ENCODE data around the gene MPRIP.

MPRIP gene

GRCh38 chr17:17036524-17036998, 5.7 kb upstream of the MPRIP start:
- Histone ChIP-seq H3K9ac (ENCODE audit: low read depth in 1 of 2, low read length in 2 of 2) (no peak overlapping the region), H3K27ac (ENCODE audit: low read depth in 2 of 2, low read length in 2 of 2) (no peak overlapping the region), H3K27me3 (ENCODE audit: control insufficient read depth in 2 of 2, insufficient read depth in 2 of 2, low read length in 2 of 2) (no peaks in the 10 kb centered on the region), H3K9me3 (ENCODE audit: control insufficient read depth in 2 of 2, low read length in 2 of 2) (no peaks in the 10 kb centered on the region), H3K4me1 (ENCODE audit: control insufficient read depth in 2 of 2, insufficient read depth in 2 of 2, low read length in 2 of 2) (peaks cover 13 to 17% of the 10 kb centered on the region in 2 donors), H3K4me3 (ENCODE audit: low read length in 2 of 2) (no peak overlapping the region), H3K36me3 (ENCODE audit: control insufficient read depth in 2 of 2, insufficient read depth in 2 of 2, low read length in 2 of 2) (no peaks in the 10 kb centered on the region)

GRCh38 chr17:17039911-17040310, 2.3 kb upstream of the MPRIP start:
- Histone ChIP-seq H3K27me3 (ENCODE audit: control insufficient read depth in 2 of 2, insufficient read depth in 2 of 2, low read length in 2 of 2) (no peaks in the 10 kb centered on the region), H3K4me1 (ENCODE audit: control insufficient read depth in 2 of 2, insufficient read depth in 2 of 2, low read length in 2 of 2) (peaks cover 24 to 29% of the 10 kb centered on the region in 2 donors), H3K9me3 (ENCODE audit: control insufficient read depth in 2 of 2, low read length in 2 of 2) (no peaks in the 10 kb centered on the region), H3K9ac (ENCODE audit: low read depth in 1 of 2, low read length in 2 of 2) (no peak overlapping the region), H3K36me3 (ENCODE audit: control insufficient read depth in 2 of 2, insufficient read depth in 2 of 2, low read length in 2 of 2) (no peaks in the 10 kb centered on the region), H3K27ac (ENCODE audit: low read depth in 2 of 2, low read length in 2 of 2) (no peak overlapping the region), H3K4me3 (ENCODE audit: low read length in 2 of 2) (no peak overlapping the region)

DNA sequence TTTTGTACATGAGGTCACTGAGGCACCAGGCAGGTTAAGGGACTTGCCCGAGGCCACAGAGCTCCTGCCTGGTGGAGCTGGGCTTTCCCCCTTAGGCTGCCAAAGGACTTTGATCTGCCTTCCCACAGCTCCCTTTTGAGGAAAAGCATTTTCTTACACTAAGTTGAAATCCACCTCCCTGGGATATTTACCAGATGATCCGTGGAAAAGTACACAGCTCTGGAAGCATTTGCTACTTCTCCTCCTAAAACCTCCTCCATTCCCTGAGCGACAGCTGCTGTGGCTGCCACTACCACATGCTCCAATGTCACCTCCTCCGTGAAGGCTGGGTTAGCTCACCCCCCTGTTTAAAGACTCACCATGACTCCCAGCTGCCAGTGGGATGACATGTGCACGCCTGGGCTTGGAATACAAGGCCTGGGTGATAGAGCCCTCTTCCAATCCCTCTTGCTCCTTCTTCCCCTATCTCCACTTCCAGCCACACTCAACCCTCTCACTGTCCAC, 1.2 kb upstream of the MPRIP start:
- no peaks in the 10 kb centered on the region for H3K9me3 ChIP-seq (ENCODE audit: control insufficient read depth in 2 of 2, low read length in 2 of 2)
- no peaks in the 10 kb centered on the region for H3K36me3 ChIP-seq (ENCODE audit: control insufficient read depth in 2 of 2, insufficient read depth in 2 of 2, low read length in 2 of 2)
- H3K4me1 ChIP-seq (ENCODE audit: control insufficient read depth in 2 of 2, insufficient read depth in 2 of 2, low read length in 2 of 2) = peaks cover 30 to 37% of the 10 kb centered on the region in 2 donors
- peak overlapping the region; percentile 44 to 68 for H3K27ac ChIP-seq (ENCODE audit: low read depth in 2 of 2, low read length in 2 of 2)
- H3K9ac ChIP-seq (ENCODE audit: low read depth in 1 of 2, low read length in 2 of 2) = peak overlapping the region in 1 of 2 donors; percentile 13
- H3K27me3 ChIP-seq (ENCODE audit: control insufficient read depth in 2 of 2, insufficient read depth in 2 of 2, low read length in 2 of 2) = no peaks in the 10 kb centered on the region
- no peak overlapping the region for H3K4me3 ChIP-seq (ENCODE audit: low read length in 2 of 2)

DNA sequence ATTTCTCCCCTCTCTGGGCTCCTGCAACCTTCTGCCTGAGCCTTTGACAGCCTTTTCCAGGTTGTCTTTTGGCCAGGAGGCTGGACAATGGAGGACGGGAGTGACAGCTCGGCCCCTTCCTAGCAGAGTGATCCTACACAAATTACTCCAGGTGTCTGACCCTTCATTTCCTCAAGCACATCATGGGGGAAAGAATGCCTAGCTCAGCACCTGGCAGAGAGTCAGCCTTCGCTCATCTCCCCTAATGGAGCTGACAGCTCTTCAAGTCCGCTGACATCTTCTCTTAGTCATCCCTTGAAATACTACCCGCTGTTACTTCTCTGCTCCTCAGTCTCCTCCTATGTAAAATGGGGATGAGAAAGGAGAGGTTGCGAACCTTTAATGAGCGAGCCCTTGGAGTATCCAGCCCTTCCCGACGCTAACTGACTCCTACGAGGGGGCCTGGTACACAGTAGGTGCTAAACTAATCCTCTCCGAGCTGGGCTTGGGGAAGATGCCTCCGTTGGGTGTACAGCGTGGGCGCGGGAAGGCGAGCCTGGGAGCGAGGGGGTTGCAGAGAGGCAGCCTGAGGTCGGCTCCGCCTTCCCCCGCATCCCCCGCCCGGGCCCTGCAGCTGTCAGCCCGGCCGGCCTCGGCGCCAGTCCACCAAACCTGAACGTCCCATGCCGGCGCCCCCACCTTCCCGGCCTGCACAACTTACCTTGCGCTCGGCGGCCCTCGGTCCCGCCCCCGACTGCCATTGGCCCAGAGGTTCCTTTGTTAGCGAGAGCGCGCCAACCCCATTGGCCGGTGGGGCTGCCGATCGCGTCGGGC, 480 bp upstream of the MPRIP start:
- Histone ChIP-seq H3K36me3 (ENCODE audit: control insufficient read depth in 2 of 2, insufficient read depth in 2 of 2, low read length in 2 of 2) (no peaks in the 10 kb centered on the region), H3K27ac (ENCODE audit: low read depth in 2 of 2, low read length in 2 of 2) (peak overlapping the region; percentile 44 to 68), H3K9ac (ENCODE audit: low read depth in 1 of 2, low read length in 2 of 2) (peak overlapping the region; percentile 50 to 70), H3K9me3 (ENCODE audit: control insufficient read depth in 2 of 2, low read length in 2 of 2) (no peaks in the 10 kb centered on the region), H3K4me3 (ENCODE audit: low read length in 2 of 2) (peak overlapping the region; percentile 70 to 80), H3K4me1 (ENCODE audit: control insufficient read depth in 2 of 2, insufficient read depth in 2 of 2, low read length in 2 of 2) (peaks cover 30 to 35% of the 10 kb centered on the region in 2 donors), H3K27me3 (ENCODE audit: control insufficient read depth in 2 of 2, insufficient read depth in 2 of 2, low read length in 2 of 2) (no peaks in the 10 kb centered on the region)

DNA sequence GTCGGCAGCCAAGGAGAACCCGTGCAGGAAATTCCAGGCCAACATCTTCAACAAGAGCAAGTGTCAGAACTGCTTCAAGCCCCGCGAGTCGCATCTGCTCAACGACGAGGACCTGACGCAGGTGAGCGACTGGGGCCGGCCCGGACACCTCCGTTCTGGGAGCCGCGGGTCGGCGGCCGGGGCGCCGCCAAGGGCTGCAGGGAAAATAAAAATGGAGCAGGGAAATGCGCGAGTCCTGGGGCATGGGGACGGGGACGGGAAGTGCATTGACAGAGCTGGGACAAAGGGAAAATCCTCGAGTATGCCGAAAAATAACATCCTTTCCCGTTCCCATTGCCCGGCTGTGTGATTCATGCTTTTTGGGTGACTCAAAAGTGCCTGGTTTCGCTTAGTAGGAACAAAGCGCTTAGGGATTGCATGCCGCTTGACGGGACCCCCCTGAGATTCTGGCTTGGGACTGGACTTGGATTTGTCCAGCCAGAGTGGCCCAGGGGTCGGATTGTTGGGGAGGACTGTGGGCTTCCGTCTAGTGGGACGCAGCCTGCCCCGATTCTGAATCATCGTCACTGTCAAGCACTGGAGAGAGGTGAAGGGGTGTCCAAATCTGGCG, 699 bp downstream of the MPRIP start:
- H3K27ac ChIP-seq (ENCODE audit: low read depth in 2 of 2, low read length in 2 of 2) = peak overlapping the region; percentile 67 to 75
- no peaks in the 10 kb centered on the region for H3K36me3 ChIP-seq (ENCODE audit: control insufficient read depth in 2 of 2, insufficient read depth in 2 of 2, low read length in 2 of 2)
- peak overlapping the region; percentile 84 to 89 for H3K9ac ChIP-seq (ENCODE audit: low read depth in 1 of 2, low read length in 2 of 2)
- H3K27me3 ChIP-seq (ENCODE audit: control insufficient read depth in 2 of 2, insufficient read depth in 2 of 2, low read length in 2 of 2) = no peaks in the 10 kb centered on the region
- H3K4me1 ChIP-seq (ENCODE audit: control insufficient read depth in 2 of 2, insufficient read depth in 2 of 2, low read length in 2 of 2) = peaks cover 30 to 34% of the 10 kb centered on the region in 2 donors
- H3K9me3 ChIP-seq (ENCODE audit: control insufficient read depth in 2 of 2, low read length in 2 of 2) = no peaks in the 10 kb centered on the region
- H3K4me3 ChIP-seq (ENCODE audit: low read length in 2 of 2) = peak overlapping the region; percentile 69 to 91

GRCh38 chr17:17043461-17044271, 1.4 kb downstream of the MPRIP start:
- peak overlapping the region; percentile 84 to 89 for H3K9ac ChIP-seq (ENCODE audit: low read depth in 1 of 2, low read length in 2 of 2)
- H3K27me3 ChIP-seq (ENCODE audit: control insufficient read depth in 2 of 2, insufficient read depth in 2 of 2, low read length in 2 of 2) = no peaks in the 10 kb centered on the region
- H3K4me3 ChIP-seq (ENCODE audit: low read length in 2 of 2) = peak overlapping the region; percentile 69 to 91
- peaks cover 30 to 34% of the 10 kb centered on the region in 2 donors for H3K4me1 ChIP-seq (ENCODE audit: control insufficient read depth in 2 of 2, insufficient read depth in 2 of 2, low read length in 2 of 2)
- no peaks in the 10 kb centered on the region for H3K9me3 ChIP-seq (ENCODE audit: control insufficient read depth in 2 of 2, low read length in 2 of 2)
- H3K36me3 ChIP-seq (ENCODE audit: control insufficient read depth in 2 of 2, insufficient read depth in 2 of 2, low read length in 2 of 2) = no peaks in the 10 kb centered on the region
- H3K27ac ChIP-seq (ENCODE audit: low read depth in 2 of 2, low read length in 2 of 2) = peak overlapping the region; percentile 67 to 75

GRCh38 chr17:17044846-17045561, 2.7 kb downstream of the MPRIP start:
- no peaks in the 10 kb centered on the region for H3K36me3 ChIP-seq (ENCODE audit: control insufficient read depth in 2 of 2, insufficient read depth in 2 of 2, low read length in 2 of 2)
- H3K27ac ChIP-seq (ENCODE audit: low read depth in 2 of 2, low read length in 2 of 2) = peak overlapping the region; percentile 66 to 67
- H3K27me3 ChIP-seq (ENCODE audit: control insufficient read depth in 2 of 2, insufficient read depth in 2 of 2, low read length in 2 of 2) = no peaks in the 10 kb centered on the region
- H3K9me3 ChIP-seq (ENCODE audit: control insufficient read depth in 2 of 2, low read length in 2 of 2) = no peaks in the 10 kb centered on the region
- H3K4me3 ChIP-seq (ENCODE audit: low read length in 2 of 2) = peak overlapping the region; percentile 20 to 51
- H3K4me1 ChIP-seq (ENCODE audit: control insufficient read depth in 2 of 2, insufficient read depth in 2 of 2, low read length in 2 of 2) = peaks cover 30 to 34% of the 10 kb centered on the region in 2 donors
- peak overlapping the region in 1 of 2 donors; percentile 84 for H3K9ac ChIP-seq (ENCODE audit: low read depth in 1 of 2, low read length in 2 of 2)

DNA sequence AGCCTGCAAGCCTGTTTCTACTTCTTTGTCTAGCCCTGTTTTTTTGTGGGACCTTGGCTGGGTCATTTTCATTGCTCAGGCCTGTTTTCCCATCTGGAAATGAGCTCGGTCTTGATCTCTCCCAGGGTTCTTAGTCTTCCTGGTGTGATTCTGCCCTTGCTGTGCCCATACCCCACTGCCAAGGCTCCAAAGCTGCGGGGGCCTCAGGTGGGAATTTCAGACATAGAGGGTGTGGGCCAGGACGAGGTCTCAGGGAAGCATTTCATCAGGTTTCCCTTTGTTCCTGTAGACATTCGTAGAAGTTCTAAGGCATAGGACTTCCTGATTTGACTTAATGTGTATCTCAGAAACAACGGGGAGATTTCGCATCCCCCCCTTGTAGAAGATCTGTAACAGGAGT, 5.8 kb downstream of the MPRIP start:
- Histone ChIP-seq H3K4me3 (ENCODE audit: low read length in 2 of 2) (no peak overlapping the region), H3K36me3 (ENCODE audit: control insufficient read depth in 2 of 2, insufficient read depth in 2 of 2, low read length in 2 of 2) (no peaks in the 10 kb centered on the region), H3K27me3 (ENCODE audit: control insufficient read depth in 2 of 2, insufficient read depth in 2 of 2, low read length in 2 of 2) (no peaks in the 10 kb centered on the region), H3K9ac (ENCODE audit: low read depth in 1 of 2, low read length in 2 of 2) (no peak overlapping the region), H3K4me1 (ENCODE audit: control insufficient read depth in 2 of 2, insufficient read depth in 2 of 2, low read length in 2 of 2) (peaks cover 43 to 46% of the 10 kb centered on the region in 2 donors), H3K27ac (ENCODE audit: low read depth in 2 of 2, low read length in 2 of 2) (no peak overlapping the region), H3K9me3 (ENCODE audit: control insufficient read depth in 2 of 2, low read length in 2 of 2) (no peaks in the 10 kb centered on the region)

All from mucosa of rectum (tissue), 2 donors.